ENCODE results near the gene EYA2. TPM values are rescaled to one million over a fixed set of nuclear protein-coding genes. Genes with fewer than 3 reads are reported as not detected.
"Not testable (repeated sequence)": the region's sequence is repeated elsewhere in the genome, so short reads cannot be mapped to it uniquely, and the experiment has no call there.

Gene EYA2
- total RNA-seq, 4 donors from 2014 or later: 2.0 to 11.0 (median 5.6) TPM

- H3K36me3 ChIP-seq: no peaks in the 10 kb centered on the region
- H3K4me1 ChIP-seq: no peaks in the 10 kb centered on the region
- H3K4me3 ChIP-seq: no peak overlapping the region
- intact Hi-C loops (cut with DNase I; ENCODE audit: low total_unique reads): no loop called here
- H3K27me3 ChIP-seq: no peaks in the 10 kb centered on the region
- TF ChIP-seq POLR2A (IDR thresholded peaks at IDR 0.05): no peak
- TF ChIP-seq, protein P1, sequence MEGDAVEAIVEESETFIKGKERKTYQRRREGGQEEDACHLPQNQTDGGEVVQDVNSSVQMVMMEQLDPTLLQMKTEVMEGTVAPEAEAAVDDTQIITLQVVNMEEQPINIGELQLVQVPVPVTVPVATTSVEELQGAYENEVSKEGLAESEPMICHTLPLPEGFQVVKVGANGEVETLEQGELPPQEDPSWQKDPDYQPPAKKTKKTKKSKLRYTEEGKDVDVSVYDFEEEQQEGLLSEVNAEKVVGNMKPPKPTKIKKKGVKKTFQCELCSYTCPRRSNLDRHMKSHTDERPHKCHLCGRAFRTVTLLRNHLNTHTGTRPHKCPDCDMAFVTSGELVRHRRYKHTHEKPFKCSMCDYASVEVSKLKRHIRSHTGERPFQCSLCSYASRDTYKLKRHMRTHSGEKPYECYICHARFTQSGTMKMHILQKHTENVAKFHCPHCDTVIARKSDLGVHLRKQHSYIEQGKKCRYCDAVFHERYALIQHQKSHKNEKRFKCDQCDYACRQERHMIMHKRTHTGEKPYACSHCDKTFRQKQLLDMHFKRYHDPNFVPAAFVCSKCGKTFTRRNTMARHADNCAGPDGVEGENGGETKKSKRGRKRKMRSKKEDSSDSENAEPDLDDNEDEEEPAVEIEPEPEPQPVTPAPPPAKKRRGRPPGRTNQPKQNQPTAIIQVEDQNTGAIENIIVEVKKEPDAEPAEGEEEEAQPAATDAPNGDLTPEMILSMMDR (IDR thresholded peaks at IDR 0.05): no peak
- no peak for DNase-seq
- no peaks in the 10 kb centered on the region for H3K9me3 ChIP-seq
- H3K27ac ChIP-seq: no peak overlapping the region
These were observed 280.0 kb downstream of the EYA2 start for GRCh38 chr20:47174456-47175243.

- intact Hi-C loops (cut with DNase I; ENCODE audit: low total_unique reads): no loop called here
- Histone ChIP-seq H3K9me3 (no peaks in the 10 kb centered on the region), H3K27me3 (no peaks in the 10 kb centered on the region), H3K4me3 (no peak overlapping the region), H3K27ac (no peak overlapping the region), H3K36me3 (no peaks in the 10 kb centered on the region), H3K4me1 (no peaks in the 10 kb centered on the region)
- TF ChIP-seq, protein P1 (IDR thresholded peaks at IDR 0.05): no peak
- no peak for TF ChIP-seq POLR2A (IDR thresholded peaks at IDR 0.05)
- no peak for DNase-seq
These were observed 280.9 kb downstream of the EYA2 start for GRCh38 chr20:47175493-47175892.

- DNase-seq; H3K4me1 ChIP-seq; H3K36me3 ChIP-seq; intact Hi-C loops (cut with DNase I; ENCODE audit: low total_unique reads); H3K27ac ChIP-seq; H3K27me3 ChIP-seq; H3K4me3 ChIP-seq; H3K9me3 ChIP-seq: not testable (repeated sequence)
These were observed 281.6 kb downstream of the EYA2 start for GRCh38 chr20:47176217-47176616.

DNA sequence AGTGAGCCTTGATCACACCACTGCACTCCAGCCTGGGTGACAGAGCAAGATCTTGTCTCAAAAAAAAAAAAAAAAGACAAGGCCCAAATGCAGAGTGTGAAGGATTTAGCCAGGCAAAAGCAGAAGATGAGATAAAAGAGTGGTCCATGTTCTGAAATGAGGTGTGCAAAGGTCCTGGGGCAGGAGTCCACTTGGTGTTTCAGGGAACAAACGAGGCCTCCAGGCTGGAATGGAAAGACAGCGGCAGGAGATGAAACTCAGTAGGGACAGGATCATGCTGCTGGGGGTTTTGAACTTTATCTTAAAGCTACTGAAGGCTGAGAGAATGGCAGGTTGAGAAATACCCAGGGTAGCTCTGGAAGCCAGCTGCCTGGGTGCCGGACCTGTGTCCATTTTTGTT is 283.6 kb downstream of the EYA2 start:
- Histone ChIP-seq H3K27me3 (no peaks in the 10 kb centered on the region), H3K4me1 (no peaks in the 10 kb centered on the region), H3K27ac (no peak overlapping the region), H3K9me3 (no peaks in the 10 kb centered on the region), H3K36me3 (no peaks in the 10 kb centered on the region), H3K4me3 (no peak overlapping the region)
- intact Hi-C loops (cut with DNase I; ENCODE audit: low total_unique reads): no loop called here
- TF ChIP-seq, protein P1 (IDR thresholded peaks at IDR 0.05): no peak
- no peak for TF ChIP-seq POLR2A (IDR thresholded peaks at IDR 0.05)
- no peak for DNase-seq

DNA sequence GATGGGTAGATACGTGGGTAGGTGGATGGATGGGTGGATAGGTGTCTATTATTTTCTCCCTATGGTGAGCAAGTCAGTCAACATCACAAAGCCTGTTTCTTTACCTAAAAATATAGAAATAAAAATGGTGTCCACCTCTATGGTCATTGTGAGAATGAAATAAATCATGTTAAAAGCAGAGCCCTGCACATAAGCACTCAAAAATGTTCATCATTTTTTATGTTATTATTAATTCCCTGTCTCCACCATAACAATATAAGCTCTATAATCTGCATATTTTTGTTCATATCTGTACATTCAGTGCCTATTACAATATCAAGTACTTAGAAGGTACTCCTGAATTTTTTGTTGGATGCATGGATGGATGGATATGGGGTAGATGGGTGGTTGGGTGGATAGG is 284.2 kb downstream of the EYA2 start:
- Histone ChIP-seq H3K4me3 (no peak overlapping the region), H3K4me1 (no peaks in the 10 kb centered on the region), H3K27me3 (no peaks in the 10 kb centered on the region), H3K27ac (no peak overlapping the region), H3K36me3 (no peaks in the 10 kb centered on the region), H3K9me3 (no peaks in the 10 kb centered on the region)
- no peak for DNase-seq
- intact Hi-C loops (cut with DNase I; ENCODE audit: low total_unique reads): no loop called here
- TF ChIP-seq POLR2A (IDR thresholded peaks at IDR 0.05): no peak
- TF ChIP-seq, protein P1 (IDR thresholded peaks at IDR 0.05): no peak
